Measurements from ENCODE around the gene DEFB116. TPM values are rescaled to one million over a fixed set of nuclear protein-coding genes. Genes with fewer than 3 reads are reported as not detected.

DEFB116 gene
- total and polyA plus RNA-seq, 2 of the 8 experiments (the other 6 are each of a cell fraction or from before 2014, with no cell fraction given) = not detected

DNA sequence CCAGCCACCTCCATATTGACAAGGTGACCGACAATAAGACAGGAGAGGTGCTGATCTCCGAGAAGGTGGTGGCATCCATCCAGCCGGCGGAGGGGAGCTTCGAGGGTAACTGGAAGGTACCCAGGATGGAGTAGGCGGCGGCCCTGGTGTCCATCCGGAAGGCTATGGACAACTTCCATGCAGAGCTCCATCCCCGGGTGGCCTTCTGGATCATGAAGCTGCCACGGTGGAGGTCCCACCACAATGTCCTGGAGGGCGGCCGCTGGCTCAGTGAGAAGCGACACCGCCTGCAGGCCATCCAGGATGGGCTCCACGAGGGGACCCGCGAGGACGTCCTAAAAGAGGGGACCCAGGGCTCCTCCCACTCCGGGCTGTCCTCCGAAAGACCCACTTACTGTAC is 33.9 kb downstream of the DEFB116 start:
- Histone ChIP-seq H3K36me3 (ENCODE audit: control insufficient read depth in 2 of 4, insufficient read depth in 4 of 4, low read length in 3 of 4) (no peaks in the 10 kb centered on the region), H4K5ac (ENCODE audit: insufficient read length, low read depth, low read length) (no peak overlapping the region), H2BK20ac (ENCODE audit: low read length) (no peak overlapping the region), H2BK15ac (ENCODE audit: low read length) (no peak overlapping the region), H3K14ac (ENCODE audit: insufficient read length) (no peak overlapping the region), H2AK5ac (ENCODE audit: low read depth, low read length) (no peak overlapping the region), H3K23me2 (ENCODE audit: low read depth, low read length) (no peaks in the 10 kb centered on the region), H4K20me1 (replicated peaks in 1 of 2; ENCODE audit: control insufficient read depth in 1 of 2, insufficient read depth in 2 of 2, low read length in 2 of 2) (no peaks in the 10 kb centered on the region), H3K9me3 (ENCODE audit: insufficient read depth in 2 of 2, low read depth in 1 of 2, low read length in 1 of 2) (peaks cover 65 to 70% of the 10 kb centered on the region in 2 experiments), H3K56ac (replicated peaks; ENCODE audit: insufficient read length, low read depth, low read length) (no peak overlapping the region), H3K9ac (replicated peaks in 1 of 4; ENCODE audit: extremely low read depth in 1 of 4, low read depth in 3 of 4, low read length in 3 of 4) (no peak overlapping the region), H4K8ac (ENCODE audit: extremely low read depth, insufficient read depth, low read length) (no peak overlapping the region), H2BK120ac (replicated peaks; ENCODE audit: low read depth, low read length) (no peak overlapping the region), H3K4ac (replicated peaks; ENCODE audit: insufficient read length, low read depth, low read length) (no peak overlapping the region), H3K27ac (ENCODE audit: low read depth, low read length) (no peak overlapping the region), H4K91ac (replicated peaks; ENCODE audit: insufficient read length, low read length) (no peak overlapping the region), H2BK12ac (ENCODE audit: low read depth, low read length) (no peak overlapping the region), H3K23ac (ENCODE audit: insufficient read length) (no peak overlapping the region), H3K4me2 (ENCODE audit: insufficient read depth in 1 of 2, low read depth in 2 of 2, low read length in 2 of 2) (no peak overlapping the region), H3K27me3 (replicated peaks in 1 of 4; ENCODE audit: control insufficient read depth in 3 of 4, extremely low read depth in 1 of 4, insufficient read depth in 3 of 4, low read length in 3 of 4) (no peaks in the 10 kb centered on the region; a peak in 1 of 7 replicates), H3K18ac (ENCODE audit: extremely low read depth, low read length) (no peak overlapping the region), H3K79me2 (ENCODE audit: control insufficient read depth in 1 of 2, insufficient read depth in 2 of 2, low read length in 2 of 2) (no peaks in the 10 kb centered on the region), H2BK5ac (ENCODE audit: low read depth, low read length) (no peak overlapping the region), H2AFZ (ENCODE audit: low read length) (no peak overlapping the region), H3K4me3 (ENCODE audit: extremely low read depth in 1 of 4, insufficient read depth in 2 of 4, low read depth in 3 of 4, low read length in 4 of 4) (no peak overlapping the region), H3K4me1 (replicated peaks in 1 of 4; ENCODE audit: control insufficient read depth in 3 of 4, insufficient read depth in 4 of 4, low read length in 3 of 4) (no peaks in the 10 kb centered on the region), H3K79me1 (ENCODE audit: low read depth, low read length) (no peaks in the 10 kb centered on the region)
- no peak for FAIRE-seq
- CTCF ChIA-PET (ENCODE audit: partially characterized antibody) = no interaction called here
- no peak for DNase-seq (ENCODE audit: low read depth in 1 of 2, low spot score in 2 of 2)
- POLR2A ChIA-PET (ENCODE audit: partially characterized antibody) = no interaction called here
- WGBS, 2 experiments (ENCODE audit: extremely low coverage in 1 of 2, insufficient coverage in 1 of 2, insufficient read length in 1 of 2, insufficient replicate concordance in 2 of 2, low coverage in 1 of 2, low lambda C conversion rate in 2 of 2, missing lambda C conversion rate in 1 of 2) = 84% methylated on average over 20 of the region's 20 CpGs; no CpG with 5 or more reads in 1 of the 2 experiments
- TF ChIP-seq, protein P1, sequence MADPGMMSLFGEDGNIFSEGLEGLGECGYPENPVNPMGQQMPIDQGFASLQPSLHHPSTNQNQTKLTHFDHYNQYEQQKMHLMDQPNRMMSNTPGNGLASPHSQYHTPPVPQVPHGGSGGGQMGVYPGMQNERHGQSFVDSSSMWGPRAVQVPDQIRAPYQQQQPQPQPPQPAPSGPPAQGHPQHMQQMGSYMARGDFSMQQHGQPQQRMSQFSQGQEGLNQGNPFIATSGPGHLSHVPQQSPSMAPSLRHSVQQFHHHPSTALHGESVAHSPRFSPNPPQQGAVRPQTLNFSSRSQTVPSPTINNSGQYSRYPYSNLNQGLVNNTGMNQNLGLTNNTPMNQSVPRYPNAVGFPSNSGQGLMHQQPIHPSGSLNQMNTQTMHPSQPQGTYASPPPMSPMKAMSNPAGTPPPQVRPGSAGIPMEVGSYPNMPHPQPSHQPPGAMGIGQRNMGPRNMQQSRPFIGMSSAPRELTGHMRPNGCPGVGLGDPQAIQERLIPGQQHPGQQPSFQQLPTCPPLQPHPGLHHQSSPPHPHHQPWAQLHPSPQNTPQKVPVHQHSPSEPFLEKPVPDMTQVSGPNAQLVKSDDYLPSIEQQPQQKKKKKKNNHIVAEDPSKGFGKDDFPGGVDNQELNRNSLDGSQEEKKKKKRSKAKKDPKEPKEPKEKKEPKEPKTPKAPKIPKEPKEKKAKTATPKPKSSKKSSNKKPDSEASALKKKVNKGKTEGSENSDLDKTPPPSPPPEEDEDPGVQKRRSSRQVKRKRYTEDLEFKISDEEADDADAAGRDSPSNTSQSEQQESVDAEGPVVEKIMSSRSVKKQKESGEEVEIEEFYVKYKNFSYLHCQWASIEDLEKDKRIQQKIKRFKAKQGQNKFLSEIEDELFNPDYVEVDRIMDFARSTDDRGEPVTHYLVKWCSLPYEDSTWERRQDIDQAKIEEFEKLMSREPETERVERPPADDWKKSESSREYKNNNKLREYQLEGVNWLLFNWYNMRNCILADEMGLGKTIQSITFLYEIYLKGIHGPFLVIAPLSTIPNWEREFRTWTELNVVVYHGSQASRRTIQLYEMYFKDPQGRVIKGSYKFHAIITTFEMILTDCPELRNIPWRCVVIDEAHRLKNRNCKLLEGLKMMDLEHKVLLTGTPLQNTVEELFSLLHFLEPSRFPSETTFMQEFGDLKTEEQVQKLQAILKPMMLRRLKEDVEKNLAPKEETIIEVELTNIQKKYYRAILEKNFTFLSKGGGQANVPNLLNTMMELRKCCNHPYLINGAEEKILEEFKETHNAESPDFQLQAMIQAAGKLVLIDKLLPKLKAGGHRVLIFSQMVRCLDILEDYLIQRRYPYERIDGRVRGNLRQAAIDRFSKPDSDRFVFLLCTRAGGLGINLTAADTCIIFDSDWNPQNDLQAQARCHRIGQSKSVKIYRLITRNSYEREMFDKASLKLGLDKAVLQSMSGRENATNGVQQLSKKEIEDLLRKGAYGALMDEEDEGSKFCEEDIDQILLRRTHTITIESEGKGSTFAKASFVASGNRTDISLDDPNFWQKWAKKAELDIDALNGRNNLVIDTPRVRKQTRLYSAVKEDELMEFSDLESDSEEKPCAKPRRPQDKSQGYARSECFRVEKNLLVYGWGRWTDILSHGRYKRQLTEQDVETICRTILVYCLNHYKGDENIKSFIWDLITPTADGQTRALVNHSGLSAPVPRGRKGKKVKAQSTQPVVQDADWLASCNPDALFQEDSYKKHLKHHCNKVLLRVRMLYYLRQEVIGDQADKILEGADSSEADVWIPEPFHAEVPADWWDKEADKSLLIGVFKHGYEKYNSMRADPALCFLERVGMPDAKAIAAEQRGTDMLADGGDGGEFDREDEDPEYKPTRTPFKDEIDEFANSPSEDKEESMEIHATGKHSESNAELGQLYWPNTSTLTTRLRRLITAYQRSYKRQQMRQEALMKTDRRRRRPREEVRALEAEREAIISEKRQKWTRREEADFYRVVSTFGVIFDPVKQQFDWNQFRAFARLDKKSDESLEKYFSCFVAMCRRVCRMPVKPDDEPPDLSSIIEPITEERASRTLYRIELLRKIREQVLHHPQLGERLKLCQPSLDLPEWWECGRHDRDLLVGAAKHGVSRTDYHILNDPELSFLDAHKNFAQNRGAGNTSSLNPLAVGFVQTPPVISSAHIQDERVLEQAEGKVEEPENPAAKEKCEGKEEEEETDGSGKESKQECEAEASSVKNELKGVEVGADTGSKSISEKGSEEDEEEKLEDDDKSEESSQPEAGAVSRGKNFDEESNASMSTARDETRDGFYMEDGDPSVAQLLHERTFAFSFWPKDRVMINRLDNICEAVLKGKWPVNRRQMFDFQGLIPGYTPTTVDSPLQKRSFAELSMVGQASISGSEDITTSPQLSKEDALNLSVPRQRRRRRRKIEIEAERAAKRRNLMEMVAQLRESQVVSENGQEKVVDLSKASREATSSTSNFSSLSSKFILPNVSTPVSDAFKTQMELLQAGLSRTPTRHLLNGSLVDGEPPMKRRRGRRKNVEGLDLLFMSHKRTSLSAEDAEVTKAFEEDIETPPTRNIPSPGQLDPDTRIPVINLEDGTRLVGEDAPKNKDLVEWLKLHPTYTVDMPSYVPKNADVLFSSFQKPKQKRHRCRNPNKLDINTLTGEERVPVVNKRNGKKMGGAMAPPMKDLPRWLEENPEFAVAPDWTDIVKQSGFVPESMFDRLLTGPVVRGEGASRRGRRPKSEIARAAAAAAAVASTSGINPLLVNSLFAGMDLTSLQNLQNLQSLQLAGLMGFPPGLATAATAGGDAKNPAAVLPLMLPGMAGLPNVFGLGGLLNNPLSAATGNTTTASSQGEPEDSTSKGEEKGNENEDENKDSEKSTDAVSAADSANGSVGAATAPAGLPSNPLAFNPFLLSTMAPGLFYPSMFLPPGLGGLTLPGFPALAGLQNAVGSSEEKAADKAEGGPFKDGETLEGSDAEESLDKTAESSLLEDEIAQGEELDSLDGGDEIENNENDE (IDR thresholded peaks at IDR 0.05; ENCODE audit: insufficient replicate concordance, low read length) = no peak
